Amniotic epithelial cell (primary cell): ENCODE measurements around the gene CPXM2.

ENCODE experiments used
- DNase-seq: peaks from one replicate; pipeline ENCODE4 v3.0.0-alpha.2; 2010; ENCODE audit warnings: low read depth

CPXM2 gene

GRCh38 chr10:123771877-123772644, 119.5 kb downstream of the CPXM2 start:
- no peak for DNase-seq

GRCh38 chr10:123769647-123770046, 122.0 kb downstream of the CPXM2 start:
- peak; percentile 1 for DNase-seq

GRCh38 chr10:123766761-123767160, 124.8 kb downstream of the CPXM2 start:
- DNase-seq: no peak

- no peak for DNase-seq
Measured at GRCh38 chr10:123766012-123766411, 125.6 kb downstream of the CPXM2 start.

- DNase-seq: no peak
Measured at GRCh38 chr10:123761666-123762230, 129.9 kb downstream of the CPXM2 start.

- no peak for DNase-seq
Measured at GRCh38 chr10:123761038-123761428, 130.6 kb downstream of the CPXM2 start.

- DNase-seq: no peak
Measured at GRCh38 chr10:123760356-123761037, 131.1 kb downstream of the CPXM2 start.

GRCh38 chr10:123759501-123760031, 132.0 kb downstream of the CPXM2 start:
- DNase-seq: no peak

- no peak for DNase-seq
Measured at GRCh38 chr10:123759041-123759440, 132.6 kb downstream of the CPXM2 start.

GRCh38 chr10:123757853-123758252, 133.8 kb downstream of the CPXM2 start:
- no peak for DNase-seq

GRCh38 chr10:123755061-123755460, 136.5 kb downstream of the CPXM2 start:
- DNase-seq: no peak

GRCh38 chr10:123754123-123754522, 137.5 kb downstream of the CPXM2 start:
- DNase-seq: no peak

- no peak for DNase-seq
Measured at GRCh38 chr10:123751342-123752134, 140.1 kb downstream of the CPXM2 start.

GRCh38 chr10:123750901-123751300, 140.7 kb downstream of the CPXM2 start:
- no peak for DNase-seq

- no peak for DNase-seq
Measured at GRCh38 chr10:123748711-123749110, 142.9 kb downstream of the CPXM2 start.

- no peak for DNase-seq
Measured at GRCh38 chr10:123747426-123747825, 144.2 kb downstream of the CPXM2 start.

GRCh38 chr10:123746942-123747341, 144.7 kb downstream of the CPXM2 start:
- no peak for DNase-seq

- DNase-seq: no peak
Measured at GRCh38 chr10:123746520-123746919, 145.1 kb downstream of the CPXM2 start.

GRCh38 chr10:123746061-123746460, 145.5 kb downstream of the CPXM2 start:
- no peak for DNase-seq

GRCh38 chr10:123744224-123744536, 147.4 kb downstream of the CPXM2 start:
- no peak for DNase-seq

- no peak for DNase-seq
Measured at GRCh38 chr10:123743441-123744223, 148.0 kb downstream of the CPXM2 start.
